H1 (cell line): Measurements from ENCODE around the gene JAKMIP2. TPM values are rescaled to one million over a fixed set of nuclear protein-coding genes. Genes with fewer than 3 reads are reported as not detected.

Experiments used
- ATF2 ChIP-seq: IDR thresholded peaks from 2 replicates; pipeline ENCODE4 v1.6.1; 2012; ENCODE audit warnings: low read length, inconsistent platforms
- BACH1 ChIP-seq: IDR thresholded peaks from 2 replicates; pipeline ENCODE4 v1.6.1; 2012; ENCODE audit warnings: low read length, improper control_type of control experiment
- BCL11A ChIP-seq, 2 experiments: IDR thresholded peaks; one replicate each; pipeline ENCODE4 v1.6.1; 2011; ENCODE audit warnings: low read depth in 2 of 2, low read length in 2 of 2, mild to moderate bottlenecking in 2 of 2
- CHD7 ChIP-seq: fragments of 300-600 bp; sonication (generic); IDR thresholded peaks from 2 replicates; pipeline ENCODE4 v1.7.1; 2012; ENCODE audit warnings: low read length, moderate library complexity, mild to moderate bottlenecking, inconsistent platforms; ENCODE audit not compliant: insufficient replicate concordance
- FOSL1 ChIP-seq: IDR thresholded peaks from 2 replicates; pipeline ENCODE4 v1.6.1; 2011; ENCODE audit warnings: mild to moderate bottlenecking, low read depth, low read length, moderate library complexity; ENCODE audit not compliant: insufficient read depth
- RFX5 ChIP-seq: IDR thresholded peaks from 2 replicates; pipeline ENCODE4 v1.6.1; 2011; ENCODE audit warnings: low read depth, low read length, improper control_type of control experiment, borderline replicate concordance
- TBP ChIP-seq: IDR thresholded peaks from 2 replicates; pipeline ENCODE4 v1.6.1; 2011; ENCODE audit warnings: low read depth, low read length, improper control_type of control experiment
- polyA plus RNA-seq, 7 experiments: library from polyadenylated mRNA; depleted of rRNA in 3 of 7; stranded (reverse) in 5 of 7; unstranded in 2 of 7; fragments of >200 nt in 5 of 7; fragments of 200-250 nt in 2 of 7; gene quantifications; 1 replicate in 5 of 7; 2 replicates in 1 of 7; 4 replicates in 1 of 7; pipeline versions ENCODE4 v1.2.1 to v1.2.3, GENCODE V29; 2011 to 2013; ENCODE audit warnings: missing spikeins in 2 of 7, mixed read lengths in 2 of 7
- total RNA-seq: library from RNA; stranded (reverse); fragmentation: NEBNext Ultra II Directional; extraction: Animal tissue kit (Norgen Biotek cat#: 25700); gene quantifications from 2 replicates; pipeline ENCODE4 v1.2.1, GENCODE V29; 2021
- TF ChIP-seq, protein P1 (sequence below): IDR thresholded peaks from 2 replicates; pipeline ENCODE4 v1.6.1; 2012; ENCODE audit warnings: inconsistent platforms

The JAKMIP2 gene
- total and polyA plus RNA-seq, 2 of the 8 experiments (the other 6 are each of a cell fraction or from before 2014, with no cell fraction given), result 2.4 to 13.6 TPM

GRCh38 chr5:147560718-147561331 lies 221.7 kb downstream of the JAKMIP2 start (continued):
- peak; percentile 21 for TF ChIP-seq CHD7
- TF ChIP-seq BACH1, result no peak
- peak in 1 of 2 experiments; percentile 21 for TF ChIP-seq BCL11A (IDR thresholded peaks at IDR 0.05; ENCODE audit: low read depth in 2 of 2, low read length in 2 of 2)
- peak; percentile 50; the same call in 1 of the 2 replicates for TF ChIP-seq TBP
- TF ChIP-seq RFX5, result no peak
- TF ChIP-seq, protein P1, sequence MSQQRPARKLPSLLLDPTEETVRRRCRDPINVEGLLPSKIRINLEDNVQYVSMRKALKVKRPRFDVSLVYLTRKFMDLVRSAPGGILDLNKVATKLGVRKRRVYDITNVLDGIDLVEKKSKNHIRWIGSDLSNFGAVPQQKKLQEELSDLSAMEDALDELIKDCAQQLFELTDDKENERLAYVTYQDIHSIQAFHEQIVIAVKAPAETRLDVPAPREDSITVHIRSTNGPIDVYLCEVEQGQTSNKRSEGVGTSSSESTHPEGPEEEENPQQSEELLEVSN, result no peak
- no peak for TF ChIP-seq FOSL1
- TF ChIP-seq ATF2, result no peak
